HG03135 (cell line): ENCODE measurements around the gene KIAA1671.
"Not testable (repeated sequence)": the region's sequence is repeated elsewhere in the genome, so short reads cannot be mapped to it uniquely, and the experiment has no call there.

ENCODE experiments used
- ATAC-seq: cut with Tn5 transposase; IDR thresholded peaks from one replicate; pipeline ENCODE4 v1.9.1; 2021; ENCODE audit warnings: mild to moderate bottlenecking, moderate library complexity; ENCODE audit not compliant: unreplicated experiment

KIAA1671 gene

GRCh38 chr22:25183949-25184619, 231.6 kb downstream of the KIAA1671 start:
- no peak for ATAC-seq

GRCh38 chr22:25186140-25186539, 233.6 kb downstream of the KIAA1671 start:
- no peak for ATAC-seq

GRCh38 chr22:25187469-25187868, 235.0 kb downstream of the KIAA1671 start:
- no peak for ATAC-seq

- no peak for ATAC-seq
Measured at GRCh38 chr22:25192406-25192805, 239.9 kb downstream of the KIAA1671 start.

GRCh38 chr22:25193130-25193529, 240.6 kb downstream of the KIAA1671 start:
- no peak for ATAC-seq

GRCh38 chr22:25193548-25193947, 241.0 kb downstream of the KIAA1671 start:
- no peak for ATAC-seq

GRCh38 chr22:25196326-25196725, 243.8 kb downstream of the KIAA1671 start:
- ATAC-seq: no peak

- ATAC-seq: no peak
Measured at GRCh38 chr22:25197340-25197739, 244.8 kb downstream of the KIAA1671 start.

- ATAC-seq: no peak
Measured at GRCh38 chr22:25199731-25200520, 247.4 kb downstream of the KIAA1671 start, which contains the start of gene CRYBB3. Gene CRYBB3 (plus strand): TSS chr22:25199858. CDS start chr22:25201397, 1,539 bp downstream.

GRCh38 chr22:25200967-25201366, 248.5 kb downstream of the KIAA1671 start:
- no peak for ATAC-seq

- ATAC-seq: no peak
Measured at GRCh38 chr22:25201557-25202273, 249.2 kb downstream of the KIAA1671 start.

- no peak for ATAC-seq
Measured at GRCh38 chr22:25202290-25202921, 249.9 kb downstream of the KIAA1671 start.

- no peak for ATAC-seq
Measured at GRCh38 chr22:25203082-25203481, 250.6 kb downstream of the KIAA1671 start.

GRCh38 chr22:25204547-25204946, 252.0 kb downstream of the KIAA1671 start:
- not testable (repeated sequence) for ATAC-seq

- ATAC-seq: no peak
Measured at GRCh38 chr22:25205847-25206246, 253.3 kb downstream of the KIAA1671 start.

- no peak for ATAC-seq
Measured at GRCh38 chr22:25206998-25207397, 254.5 kb downstream of the KIAA1671 start.

- ATAC-seq: no peak
Measured at GRCh38 chr22:25207553-25208157, 255.1 kb downstream of the KIAA1671 start.

GRCh38 chr22:25208328-25208727, 255.8 kb downstream of the KIAA1671 start:
- no peak for ATAC-seq

- ATAC-seq: no peak
Measured at GRCh38 chr22:25208743-25209505, 256.4 kb downstream of the KIAA1671 start.

GRCh38 chr22:25210793-25211192, 258.3 kb downstream of the KIAA1671 start:
- ATAC-seq: no peak
